ENCODE results near the gene MLN.

The MLN gene

DNA sequence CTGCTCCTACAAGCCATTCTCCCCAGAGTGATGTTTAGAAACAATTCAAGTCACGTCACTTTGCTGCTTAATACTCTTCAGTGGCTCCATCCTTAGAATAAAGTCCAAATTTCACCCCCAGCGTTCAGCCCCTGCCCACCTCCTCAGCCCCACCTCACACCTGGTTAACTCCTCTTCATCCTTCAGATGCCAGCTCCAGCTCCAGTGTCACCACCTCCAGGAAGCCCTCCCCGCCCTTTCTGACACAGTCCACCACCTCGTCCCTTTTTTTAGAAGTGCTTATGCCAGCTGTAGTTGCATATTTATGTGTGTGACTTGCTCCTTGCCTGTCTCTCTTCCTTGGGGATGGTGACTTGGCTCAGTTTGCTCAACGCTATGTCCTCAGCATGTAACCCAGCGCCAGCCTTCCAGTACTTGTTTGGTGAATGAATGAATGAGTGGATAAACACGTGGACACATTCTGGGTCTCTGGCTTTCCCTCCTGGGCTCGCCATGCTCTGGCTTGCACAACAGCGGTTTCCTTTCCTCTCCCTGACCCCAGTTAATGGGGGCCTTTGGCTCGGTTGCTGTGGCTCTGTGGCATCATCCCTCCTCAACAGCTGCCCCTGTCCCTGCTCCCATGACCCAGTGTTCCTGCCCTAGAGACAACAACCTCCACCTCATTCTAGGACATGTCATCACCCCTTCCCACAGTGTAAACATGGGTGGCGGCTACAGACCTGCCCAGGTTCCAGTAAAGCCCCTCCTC, 53.4 kb downstream of the MLN start:
- DNase-seq: no peak

DNA sequence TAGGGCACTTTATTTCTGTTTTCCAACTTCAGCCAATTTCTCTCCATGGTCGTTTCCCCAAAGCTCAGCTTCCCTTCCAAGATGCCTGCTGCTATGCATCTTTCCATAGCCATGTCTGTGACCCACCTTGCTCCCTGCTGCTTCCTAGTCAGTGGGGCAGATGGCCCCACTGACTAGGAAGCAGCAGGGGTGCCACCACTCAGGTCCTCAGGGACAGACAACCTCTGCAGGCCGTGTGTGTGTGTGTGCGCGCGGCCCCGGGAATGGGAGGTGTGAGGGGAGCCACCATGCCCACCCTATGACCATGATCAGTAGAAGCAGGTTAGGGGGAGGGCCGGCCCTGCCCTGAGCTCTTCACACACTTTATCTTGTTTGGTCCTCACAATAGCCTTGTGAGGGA, 54.4 kb downstream of the MLN start:
- DNase-seq: no peak

DNA sequence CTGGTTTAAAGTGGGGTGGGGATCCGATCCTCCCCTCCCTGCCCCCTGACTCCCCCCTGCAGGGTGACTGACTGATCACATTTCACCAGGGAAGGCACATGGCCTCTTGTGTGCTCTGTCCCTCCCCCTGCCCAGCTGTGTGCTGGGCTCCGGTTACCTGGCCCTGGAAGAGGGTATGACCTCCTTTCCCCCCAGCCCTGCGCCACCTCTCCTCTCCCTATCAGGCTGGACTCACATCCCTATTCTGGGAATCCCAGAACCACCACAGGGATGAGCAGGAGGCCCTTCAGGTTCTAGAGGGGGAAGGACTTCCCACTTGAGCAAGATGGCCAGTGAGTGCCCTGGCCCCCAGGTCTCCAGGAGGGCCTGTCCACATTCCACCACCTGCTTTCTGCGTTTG, 55.0 kb downstream of the MLN start:
- no peak for DNase-seq

DNA sequence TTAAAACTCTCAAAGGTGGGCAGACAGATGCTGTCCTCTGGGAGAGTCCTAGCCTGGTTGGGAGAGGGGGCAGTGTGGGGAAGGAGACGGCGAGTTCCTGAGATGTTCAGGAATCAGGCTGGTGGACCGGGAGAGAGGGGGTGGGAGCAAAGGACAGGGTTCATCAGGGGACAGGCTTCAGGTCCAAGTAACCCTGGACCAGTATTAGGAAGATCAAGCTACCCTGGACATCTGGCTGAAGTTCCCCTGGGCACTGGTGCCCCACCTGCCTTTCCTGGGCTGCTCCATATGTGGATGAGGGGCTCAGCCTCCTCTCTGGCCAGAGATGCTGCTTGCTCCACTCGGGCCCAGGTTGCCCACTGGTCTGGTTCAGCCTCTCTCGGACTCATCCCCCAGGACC, 56.0 kb downstream of the MLN start:
- no peak for DNase-seq

DNA sequence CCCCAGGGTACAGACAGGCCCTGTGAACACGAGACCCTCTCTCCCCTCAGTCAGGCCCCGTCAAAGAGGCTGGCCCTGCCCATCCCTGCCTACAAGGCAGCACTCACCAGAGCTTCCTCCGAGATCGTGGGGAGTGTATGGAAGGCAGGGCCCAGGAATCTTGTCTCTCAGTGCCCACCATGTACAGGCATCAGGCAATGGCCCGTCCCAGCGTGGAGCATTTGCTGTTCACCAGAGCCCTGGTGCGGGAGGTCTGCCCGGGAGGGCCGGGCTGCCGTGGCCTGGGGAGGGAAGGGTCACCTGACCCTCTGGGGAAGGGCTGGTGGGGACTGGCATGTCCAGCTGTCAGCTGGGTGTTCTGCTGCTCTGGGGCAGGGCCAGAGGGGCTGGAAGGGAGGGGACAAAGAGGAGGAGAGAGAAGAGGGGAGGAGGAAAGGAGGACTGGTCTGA, 57.1 kb downstream of the MLN start, which contains the start of gene IP6K3:
Gene IP6K3 (minus strand): TSS at position 255 of the 450 bp plus-strand sequence. CDS start 11,429 bp downstream, outside the sequence.
- no peak for DNase-seq

DNA sequence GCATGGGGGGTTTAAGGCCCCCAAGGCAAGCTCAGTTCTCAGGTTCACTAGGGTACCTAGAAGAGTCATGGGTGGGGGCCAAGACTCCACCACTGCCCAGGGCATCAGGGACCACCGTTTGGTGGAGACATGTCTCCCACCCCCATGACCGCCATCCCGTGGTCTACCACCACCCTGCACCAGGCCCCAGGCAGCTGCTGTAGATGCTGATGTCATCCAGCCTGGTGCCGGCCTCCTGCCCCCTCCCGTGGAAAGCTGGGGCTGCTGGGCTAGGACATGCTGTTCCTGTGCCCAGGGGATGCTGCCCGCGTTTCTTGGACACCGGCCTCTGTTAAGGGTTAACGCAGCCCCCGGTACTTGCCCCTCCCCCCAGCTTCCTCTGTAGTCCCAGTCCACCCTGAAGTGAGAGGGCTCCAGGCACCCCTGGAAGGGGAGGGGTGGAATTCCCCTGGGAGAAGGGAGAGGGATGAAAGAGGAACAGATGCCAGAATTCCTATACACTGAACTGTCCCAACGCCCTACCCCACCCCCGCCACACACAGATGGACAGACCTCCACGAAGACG, 57.7 kb downstream of the MLN start:
- DNase-seq: no peak

DNA sequence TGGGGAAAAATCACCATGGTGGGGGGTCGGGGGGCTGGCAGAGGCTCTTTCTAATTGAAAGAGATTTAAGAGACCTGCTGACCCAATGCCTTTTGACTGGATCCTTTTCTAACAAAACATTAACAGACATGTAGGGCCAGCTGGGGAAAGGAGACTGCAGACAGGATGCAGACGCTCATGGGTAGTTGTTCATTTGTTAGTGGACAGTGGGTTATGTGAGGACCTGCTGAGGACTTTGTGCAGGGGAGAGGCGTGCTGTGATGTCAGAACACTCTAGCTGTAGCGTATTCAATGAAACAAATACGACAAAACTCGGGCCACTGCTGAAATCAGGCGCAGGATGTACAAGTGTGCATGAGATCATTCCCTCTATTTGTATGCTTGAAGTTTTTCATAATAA, 58.3 kb downstream of the MLN start:
- DNase-seq: no peak

DNA sequence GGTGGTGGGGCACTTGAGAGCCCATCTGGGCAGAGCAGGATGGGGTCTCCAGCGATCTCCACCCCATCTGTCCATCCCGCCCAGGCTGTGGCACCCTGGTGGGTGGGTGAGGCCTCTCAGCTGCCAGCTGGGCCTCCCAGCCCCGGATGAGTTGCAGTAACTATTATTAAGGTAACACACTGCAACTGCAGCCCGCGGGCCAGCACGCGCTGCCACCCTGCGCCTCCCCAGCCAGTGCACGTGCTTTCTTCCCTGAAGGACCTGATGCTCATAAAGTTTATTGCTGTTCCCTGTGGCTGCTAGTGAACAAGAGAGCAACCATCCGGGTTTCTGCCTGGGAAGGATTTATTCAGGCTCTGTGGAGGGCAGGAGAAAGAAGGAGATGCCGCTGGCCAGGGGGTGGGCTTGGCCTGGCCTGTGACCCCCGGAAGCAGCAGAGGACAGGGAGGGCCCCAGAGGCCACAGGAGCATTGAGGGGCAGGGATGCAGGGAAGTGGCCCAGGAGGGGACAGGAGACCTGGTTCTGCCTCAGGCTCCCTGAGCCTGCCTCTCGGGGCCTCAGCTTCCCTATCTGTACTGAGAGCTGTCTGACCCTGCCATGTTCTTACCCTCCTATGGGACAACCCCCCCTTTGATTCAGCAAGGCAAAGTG, 58.8 kb downstream of the MLN start:
- DNase-seq: no peak
